NCI-H2196 treated with DMSO at 0.1 percent for 48 hours (cell line): Measurements from ENCODE around the gene PTPN4.

Experiments used
- DNase-seq: peaks from one replicate; lab custom pipeline; 2025; ENCODE audit not compliant: unreplicated experiment; lab: John Stamatoyannopoulos, UW

Gene PTPN4

DNA sequence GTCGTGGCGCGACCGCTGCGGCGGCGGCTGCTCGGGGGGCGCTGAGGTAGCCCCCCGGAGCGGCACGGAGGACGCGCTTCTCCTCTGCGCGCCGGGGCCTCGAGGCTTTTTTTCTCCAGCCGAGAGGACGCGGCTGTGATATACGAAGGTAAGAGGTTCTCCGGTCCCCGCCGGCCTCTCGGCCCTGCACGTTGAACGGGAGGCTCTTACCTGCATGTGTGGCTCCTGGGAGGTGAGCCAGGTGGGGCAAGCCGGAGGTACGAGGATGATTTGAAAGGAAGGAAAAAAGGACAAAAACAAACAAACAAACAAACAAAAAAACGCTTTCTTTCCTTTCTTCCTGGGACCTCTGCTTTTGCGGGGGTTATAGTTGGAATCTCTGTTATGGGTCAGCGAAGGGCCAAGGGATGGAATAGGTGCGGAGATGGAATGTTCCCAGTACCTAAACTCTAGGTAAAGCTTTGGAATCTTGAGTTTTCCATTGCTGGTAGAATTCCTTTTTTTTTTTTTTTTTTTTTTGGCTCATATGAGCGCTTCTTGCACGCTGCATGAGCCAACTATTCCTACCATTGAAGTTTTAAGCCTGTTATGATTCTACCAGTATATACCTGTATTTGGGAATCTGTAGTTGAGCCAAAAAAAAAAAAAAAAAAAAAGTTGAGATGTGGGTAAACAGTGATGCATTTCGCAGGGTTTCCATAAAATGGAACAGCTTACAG, 674 bp downstream of the PTPN4 start:
- no peak for DNase-seq

GRCh38 chr2:119760956-119761275, 1.2 kb downstream of the PTPN4 start:
- DNase-seq = no peak

DNA sequence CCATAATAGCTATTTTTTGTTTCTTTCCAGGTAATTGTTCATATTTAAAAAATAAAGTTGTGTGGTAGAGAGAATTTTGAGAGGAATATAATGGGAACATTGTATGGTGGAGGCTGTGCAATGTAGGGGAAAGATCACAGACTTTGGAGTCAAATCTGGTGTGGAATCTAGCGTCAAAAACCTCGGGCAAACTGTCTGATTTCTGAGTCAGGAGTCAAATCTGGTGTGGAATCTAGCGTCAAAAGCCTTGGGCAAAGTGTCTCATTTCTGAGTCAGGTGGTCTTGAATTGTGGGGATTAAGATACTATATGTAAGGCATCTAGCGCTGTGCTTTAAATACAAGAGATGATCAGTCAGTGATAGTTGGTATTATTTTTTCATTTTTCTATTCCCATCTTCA, 5.1 kb downstream of the PTPN4 start:
- DNase-seq = no peak

- DNase-seq = no peak
Measured at GRCh38 chr2:119765433-119766002, 5.8 kb downstream of the PTPN4 start.

DNA sequence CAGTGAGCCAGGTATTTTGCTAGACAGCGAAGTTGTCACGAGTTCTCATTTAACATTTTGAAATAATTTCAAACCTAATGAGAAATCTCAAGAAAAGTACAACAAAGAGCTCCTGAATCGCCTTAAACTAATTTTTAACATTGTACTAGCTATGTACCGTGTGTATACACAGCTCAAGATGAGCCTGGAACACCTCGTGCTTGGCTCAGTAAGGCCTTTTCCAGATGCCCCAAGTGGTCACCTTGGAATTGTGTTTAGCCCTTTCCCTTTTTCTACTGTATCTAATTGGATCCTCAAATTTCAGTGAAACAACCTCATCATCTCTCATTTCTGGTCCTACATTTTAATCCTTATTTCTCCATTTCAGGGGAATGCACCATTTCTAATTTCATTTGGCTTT, 7.2 kb downstream of the PTPN4 start:
- no peak for DNase-seq

DNA sequence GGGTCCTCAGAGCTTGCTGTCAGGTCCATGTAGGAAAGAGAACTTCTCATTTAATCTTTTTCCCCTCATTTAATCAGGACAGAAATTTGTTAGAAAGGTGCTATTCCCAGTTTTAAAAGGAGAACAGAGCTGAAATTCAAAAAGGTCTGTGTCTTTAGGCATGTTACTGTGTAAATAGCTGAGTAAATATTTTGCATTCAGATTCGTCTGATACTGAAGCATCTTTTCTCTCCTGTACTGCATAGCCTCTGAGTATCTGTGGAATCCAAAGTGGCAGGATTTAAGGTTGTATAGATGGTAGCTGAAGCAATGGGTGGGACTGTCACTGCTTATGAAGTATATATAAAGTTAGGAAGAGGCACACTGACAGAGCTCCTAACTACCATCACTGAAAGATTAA, 9.0 kb downstream of the PTPN4 start:
- no peak for DNase-seq

DNA sequence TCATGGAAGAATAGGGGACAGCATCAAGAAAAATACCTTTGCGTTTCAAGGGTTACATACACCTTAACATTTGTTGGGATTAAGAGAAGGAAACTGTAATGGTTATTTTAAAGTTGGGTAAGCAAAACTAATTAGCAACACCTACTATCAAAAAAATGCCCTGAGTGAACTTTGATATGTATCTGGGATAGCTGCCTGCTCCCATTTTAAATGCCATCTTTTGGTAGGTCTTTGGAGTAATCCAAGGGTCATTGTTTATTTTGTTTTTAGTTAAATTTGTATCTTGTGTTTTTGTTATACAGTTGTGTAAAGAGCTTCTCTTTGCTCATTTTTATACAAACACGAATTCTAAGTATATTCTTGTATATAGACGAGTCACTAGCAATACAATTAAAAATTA, 9.9 kb downstream of the PTPN4 start:
- DNase-seq = no peak

DNA sequence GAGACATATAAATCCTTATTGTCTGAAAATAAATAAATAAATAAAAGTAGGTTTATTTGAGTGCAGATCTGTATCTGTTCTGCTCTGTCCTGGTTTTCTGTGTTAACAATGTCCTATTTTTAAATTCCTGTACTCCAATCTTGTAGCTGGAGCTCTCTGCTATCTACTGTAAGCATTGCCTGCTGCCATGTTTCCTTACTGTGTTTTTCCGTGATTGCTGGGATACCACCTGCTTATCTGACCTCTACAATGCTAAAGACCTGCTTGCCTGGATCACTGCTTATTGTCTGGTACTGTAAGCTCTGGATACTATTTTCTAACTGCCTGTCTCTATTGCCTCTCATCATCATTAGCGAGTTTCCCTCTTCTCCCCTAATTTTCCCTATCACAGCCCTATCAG, 11.6 kb downstream of the PTPN4 start:
- no peak for DNase-seq

GRCh38 chr2:119772128-119772527, 12.4 kb downstream of the PTPN4 start:
- no peak for DNase-seq

DNA sequence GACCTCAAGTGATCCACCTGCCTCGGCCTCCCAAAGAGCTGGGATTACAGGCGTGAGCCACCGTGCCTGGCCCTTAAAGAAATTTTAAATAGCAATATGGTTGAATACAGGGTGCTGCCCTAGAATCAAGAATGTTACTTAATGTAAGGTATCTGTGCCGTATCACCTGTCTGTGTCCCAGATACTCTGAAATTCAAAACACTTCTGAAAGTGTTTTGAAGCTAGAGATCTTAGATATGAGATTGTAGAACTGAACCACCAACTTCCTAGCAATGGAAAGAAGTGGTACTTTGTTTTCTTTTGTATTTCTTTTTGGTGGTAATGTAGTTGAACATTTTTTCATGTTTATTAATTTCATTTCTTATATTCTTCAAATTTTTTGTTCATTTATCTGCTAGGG, 13.0 kb downstream of the PTPN4 start:
- DNase-seq = no peak

DNA sequence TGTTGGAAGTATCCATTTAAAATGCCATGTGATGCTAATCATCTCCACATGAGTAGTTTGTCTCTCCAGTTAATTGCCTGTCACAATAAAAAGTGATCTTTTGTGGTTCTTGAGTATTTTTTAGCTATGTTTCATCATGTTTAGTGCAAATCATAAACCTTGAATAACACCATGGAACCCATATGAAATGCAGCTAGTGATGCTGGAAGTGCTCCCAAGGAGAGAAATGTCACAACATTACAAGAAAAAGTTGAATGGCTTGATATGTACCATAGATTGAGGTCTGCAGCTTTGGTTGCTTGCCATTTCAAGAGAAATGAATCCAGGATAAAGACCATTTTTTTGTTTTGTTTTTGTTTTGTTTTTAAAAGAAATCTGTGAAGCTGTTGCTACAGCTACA, 14.3 kb downstream of the PTPN4 start:
- no peak for DNase-seq

GRCh38 chr2:119775102-119775501, 15.4 kb downstream of the PTPN4 start:
- no peak for DNase-seq

- DNase-seq = no peak
Measured at GRCh38 chr2:119782308-119783027, 22.7 kb downstream of the PTPN4 start.

DNA sequence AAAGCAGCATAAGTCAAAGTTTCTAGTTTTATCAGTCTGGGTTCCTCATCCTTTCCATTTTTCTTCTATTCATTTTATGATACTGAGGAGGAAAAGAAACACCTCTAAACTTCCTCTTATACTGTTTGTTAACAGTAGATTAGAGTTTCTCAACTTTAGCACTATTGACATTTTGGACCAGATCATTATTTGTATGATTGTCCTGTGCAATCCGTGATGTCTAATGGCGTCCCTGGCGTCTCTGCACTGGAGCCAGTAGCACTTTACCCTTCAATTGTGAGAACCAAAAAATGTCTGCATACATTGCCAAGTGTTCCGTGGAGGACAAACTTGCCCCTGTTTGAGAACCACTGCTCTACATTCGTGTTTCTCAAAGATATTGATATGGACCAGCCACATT, 25.2 kb downstream of the PTPN4 start:
- DNase-seq = no peak

DNA sequence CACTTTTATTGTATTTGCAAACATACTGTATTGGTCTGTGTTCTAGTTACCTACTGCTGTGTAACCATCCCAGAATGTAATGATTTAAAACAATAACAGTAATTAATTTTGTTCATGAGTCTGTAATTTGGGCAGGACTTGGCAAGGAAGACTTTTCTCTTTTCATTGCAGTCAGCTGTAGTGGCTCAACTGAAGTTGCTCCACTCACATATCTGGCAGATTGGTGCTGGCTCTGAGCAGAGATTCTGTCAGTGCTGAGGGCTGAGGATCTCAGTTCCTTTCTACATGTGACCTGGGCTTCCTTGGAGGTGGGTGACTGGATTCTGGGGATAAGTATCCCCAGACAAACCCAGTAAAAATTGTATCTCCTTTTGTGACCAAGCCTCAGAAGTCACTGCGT, 26.6 kb downstream of the PTPN4 start:
- no peak for DNase-seq

DNA sequence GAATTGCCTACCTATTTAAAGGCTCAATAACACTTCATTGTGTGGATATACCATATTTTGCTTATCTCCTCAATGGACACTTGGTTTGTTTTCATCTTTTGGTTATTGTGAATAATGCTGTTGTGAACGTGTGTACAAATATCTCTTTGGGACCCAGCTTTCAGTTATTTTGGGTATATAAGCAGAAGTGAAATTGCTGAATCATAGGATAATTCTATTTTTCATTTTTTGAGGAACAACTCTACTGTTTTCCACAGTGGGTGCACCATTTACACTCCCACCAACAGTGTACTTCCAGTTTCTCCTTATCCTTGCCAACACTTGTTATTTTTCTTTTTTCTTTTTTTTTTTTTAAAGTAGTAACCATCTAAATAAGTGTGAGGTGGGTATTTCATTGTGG, 29.0 kb downstream of the PTPN4 start:
- DNase-seq = no peak

DNA sequence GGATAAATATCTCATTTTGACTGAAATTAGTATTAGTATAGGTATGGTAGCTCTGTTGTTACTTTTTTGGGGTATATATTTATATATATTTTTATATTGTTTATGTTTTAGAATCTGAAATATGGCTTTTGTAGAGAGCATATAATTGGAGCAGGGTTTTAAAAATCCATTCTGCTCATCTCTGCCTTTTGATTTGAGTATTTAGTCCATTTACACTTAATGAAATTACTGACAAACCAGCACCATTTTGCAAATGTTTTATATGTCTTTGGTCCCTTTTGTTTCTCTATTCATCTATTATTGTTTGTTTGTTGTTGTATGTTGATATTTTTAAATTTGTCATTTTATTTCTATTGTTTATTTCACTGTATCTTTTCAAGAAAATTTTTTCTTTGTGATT, 30.7 kb downstream of the PTPN4 start:
- no peak for DNase-seq

DNA sequence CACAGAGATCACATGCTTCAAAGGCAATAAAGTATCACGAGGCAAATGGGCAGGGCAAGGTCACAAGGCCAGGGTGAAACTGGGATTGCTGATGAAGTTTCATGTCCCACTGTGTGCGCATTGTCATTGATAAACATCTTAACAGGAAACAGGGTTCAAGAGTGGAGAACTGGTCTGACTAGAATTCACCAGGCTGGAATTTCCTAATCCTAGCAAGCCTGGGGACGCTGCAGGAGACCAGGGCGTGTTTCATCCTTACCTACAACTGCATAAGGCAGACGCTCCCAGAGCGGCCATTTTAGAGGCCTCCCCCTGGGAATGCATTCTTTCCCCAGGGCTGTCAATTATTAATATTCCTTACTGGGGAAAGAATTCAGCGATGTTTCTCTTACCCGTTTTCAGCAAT, 33.2 kb downstream of the PTPN4 start:
- DNase-seq = no peak

DNA sequence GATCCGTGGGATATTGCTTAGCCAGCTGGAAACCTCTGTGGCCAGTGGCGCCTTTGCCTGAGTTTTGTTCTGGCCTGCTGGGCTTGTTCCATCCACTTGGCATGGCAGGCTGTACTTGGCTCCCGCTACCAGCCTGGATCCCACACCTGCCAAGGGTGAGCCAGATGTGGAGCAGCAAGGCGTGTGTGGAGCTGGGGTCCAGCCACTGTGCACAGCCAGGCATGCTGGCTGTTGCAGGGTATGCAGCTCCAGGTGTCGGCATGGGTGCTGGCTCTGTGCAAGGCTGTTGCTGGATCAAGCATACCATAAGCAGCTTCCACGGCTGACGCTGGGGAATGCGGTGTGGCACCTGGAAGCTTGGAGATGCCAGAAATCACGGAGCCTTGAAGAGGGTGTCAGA, 34.5 kb downstream of the PTPN4 start:
- no peak for DNase-seq

GRCh38 chr2:119795309-119796303, 35.9 kb downstream of the PTPN4 start:
- no peak for DNase-seq

GRCh38 chr2:119800376-119800902, 40.7 kb downstream of the PTPN4 start:
- no peak for DNase-seq
